ENCODE data around the gene QRICH2.

- TF ChIP-seq CTCF (IDR thresholded peaks at IDR 0.05) (no peak), POLR2A (IDR thresholded peaks at IDR 0.05) (no peak), EP300 (IDR thresholded peaks at IDR 0.05) (no peak), POLR2AphosphoS5 (IDR thresholded peaks at IDR 0.05) (no peak)
These were observed 4.7 kb upstream of the QRICH2 start for GRCh38 chr17:76312735-76313134.
